Lung (tissue), 12 donors: Measurements from ENCODE around the gene NR6A1. TPM values are rescaled to one million over a fixed set of nuclear protein-coding genes. Genes with fewer than 3 reads are reported as not detected.

ENCODE experiments used
- ATAC-seq: fragments of 200-7000 bp; cut with Tn5 transposase; one replicate; pipeline ENCODE4 v1.9.1; 2020; ENCODE audit warnings: moderate number of reproducible peaks; ENCODE audit not compliant: insufficient read depth, low FRiP score
- DNase-seq, 3 donors: peaks; one replicate each; pipeline ENCODE4 v3.0.0-alpha.2; 2013 to 2017
- H3K27ac ChIP-seq, 2 donors: one replicate each; pipeline ENCODE4 v1.5.1; 2013; ENCODE audit warnings: mild to moderate bottlenecking in 2 of 2, moderate library complexity in 2 of 2, control low read depth in 1 of 2, inconsistent platforms in 1 of 2, low read depth in 1 of 2, low read length in 1 of 2
- H3K27me3 ChIP-seq, 3 donors: one replicate each; pipeline ENCODE4 v1.5.1; 2013; ENCODE audit warnings: low read length in 2 of 3; ENCODE audit not compliant: control insufficient read depth in 3 of 3, insufficient read depth in 3 of 3
- H3K36me3 ChIP-seq, 4 donors: one replicate each; pipeline ENCODE4 v1.5.1; 2013; ENCODE audit warnings: low read length in 4 of 4, mild to moderate bottlenecking in 1 of 4, moderate library complexity in 1 of 4; ENCODE audit not compliant: control insufficient read depth in 4 of 4, insufficient read depth in 4 of 4
- H3K4me1 ChIP-seq, 5 donors: one replicate each; pipeline ENCODE4 v1.5.1; 2013; ENCODE audit warnings: low read length in 5 of 5, mild to moderate bottlenecking in 2 of 5, moderate library complexity in 1 of 5; ENCODE audit not compliant: control insufficient read depth in 5 of 5, insufficient read depth in 5 of 5
- H3K4me3 ChIP-seq: one replicate; pipeline ENCODE4 v1.5.1; 2013; ENCODE audit warnings: mild to moderate bottlenecking, control low read depth, moderate library complexity
- H3K9ac ChIP-seq, 2 donors: one replicate each; pipeline ENCODE4 v1.5.1; 2013; ENCODE audit warnings: low read length in 2 of 2, control low read depth in 1 of 2; ENCODE audit not compliant: insufficient read depth in 1 of 2
- H3K9me3 ChIP-seq, 4 donors: one replicate each; pipeline ENCODE4 v1.5.1; 2013; ENCODE audit warnings: low read length in 3 of 4, mild to moderate bottlenecking in 1 of 4, moderate library complexity in 1 of 4; ENCODE audit not compliant: control insufficient read depth in 4 of 4, insufficient read depth in 3 of 4
- CTCF ChIP-seq: IDR thresholded peaks from 2 replicates; pipeline ENCODE4 v1.5.1; 2012; ENCODE audit warnings: mild to moderate bottlenecking; ENCODE audit errors: control extremely low read depth, extremely low read depth
- whole genome bisulfite sequencing, 2 donors: extraction: QIAGEN DNeasy Blood & Tissue Kit; methylation state at CpG; one replicate each; pipeline ENCODE4 v1.1.7; 2013; 5-methylcytosine and 5-hydroxymethylcytosine counted together
- polyA plus RNA-seq, 2 donors: library from polyadenylated mRNA; stranded (reverse); fragments of 200-250 nt; gene quantifications; one replicate each; pipeline ENCODE4 v1.2.1, GENCODE V29; 2013
- total RNA-seq, 2 donors: library from RNA; depleted of rRNA in 1 of 2; stranded (reverse); fragments of >200 nt in 1 of 2; gene quantifications; one replicate each; pipeline ENCODE4 v1.2.1, GENCODE V29; 2014 to 2021
- donor health status: control.
- donor health status: control.
- donor health status: Bipolar disorder and iron deficiency.
- donor health status: healthy.
- donor health status: DM: yes; HTN: yes; CAD: no.

Gene NR6A1
- total and polyA plus RNA-seq, 4 donors = 0.94 to 4.0 (median 2.4) TPM

DNA sequence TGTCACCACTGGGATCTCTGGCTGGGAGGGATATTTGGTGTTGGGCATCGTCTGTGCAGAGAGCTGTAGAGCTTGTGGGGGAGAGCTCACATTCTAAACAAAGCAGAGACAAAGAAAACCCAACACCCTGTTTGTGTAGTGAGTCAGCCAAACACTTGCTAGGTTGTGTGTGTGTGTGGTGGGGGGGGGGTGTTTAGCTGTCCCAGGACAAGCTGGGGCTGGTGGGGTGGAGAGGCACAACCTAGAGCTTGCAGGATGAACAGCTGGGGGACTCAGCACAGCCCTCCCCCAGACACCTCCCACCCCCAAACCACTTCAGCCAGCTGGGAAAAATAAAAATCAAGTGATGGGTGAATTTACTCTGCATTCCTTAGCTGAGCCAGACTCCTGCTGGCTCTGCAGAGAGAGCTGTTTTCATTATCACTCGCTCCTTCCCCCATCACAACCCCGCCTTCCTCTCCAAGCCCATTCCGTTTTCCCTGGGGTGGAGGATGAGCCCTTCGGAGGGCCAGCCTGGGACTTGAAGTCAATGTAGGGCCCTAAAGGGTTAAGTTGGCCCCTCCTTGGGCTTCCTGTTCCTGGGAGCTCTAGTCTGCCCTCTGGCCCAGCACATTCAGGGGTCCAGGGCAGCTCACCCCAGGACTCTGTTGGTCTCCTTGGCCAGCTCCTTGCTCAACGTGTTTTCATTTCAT lies 8.4 kb upstream of the NR6A1 start:
- H3K27ac ChIP-seq = peak overlapping the region in 1 of 2 donors; percentile 29
- peaks cover 0 to 46% (median 22%) of the 10 kb centered on the region in 5 donors for H3K4me1 ChIP-seq
- peak; percentile 83 to 92 (median 88) for DNase-seq
- H3K9ac ChIP-seq = no peak overlapping the region
- no peak overlapping the region for H3K4me3 ChIP-seq
- no peaks in the 10 kb centered on the region for H3K9me3 ChIP-seq
- peaks cover 0 to 3% (median 0%) of the 10 kb centered on the region in 3 donors for H3K27me3 ChIP-seq
- no peak for TF ChIP-seq CTCF
- 44 to 74% methylated on average over 6 of the region's 6 CpGs for WGBS, 2 donors
- ATAC-seq = peak; percentile 20
- no peaks in the 10 kb centered on the region for H3K36me3 ChIP-seq

DNA sequence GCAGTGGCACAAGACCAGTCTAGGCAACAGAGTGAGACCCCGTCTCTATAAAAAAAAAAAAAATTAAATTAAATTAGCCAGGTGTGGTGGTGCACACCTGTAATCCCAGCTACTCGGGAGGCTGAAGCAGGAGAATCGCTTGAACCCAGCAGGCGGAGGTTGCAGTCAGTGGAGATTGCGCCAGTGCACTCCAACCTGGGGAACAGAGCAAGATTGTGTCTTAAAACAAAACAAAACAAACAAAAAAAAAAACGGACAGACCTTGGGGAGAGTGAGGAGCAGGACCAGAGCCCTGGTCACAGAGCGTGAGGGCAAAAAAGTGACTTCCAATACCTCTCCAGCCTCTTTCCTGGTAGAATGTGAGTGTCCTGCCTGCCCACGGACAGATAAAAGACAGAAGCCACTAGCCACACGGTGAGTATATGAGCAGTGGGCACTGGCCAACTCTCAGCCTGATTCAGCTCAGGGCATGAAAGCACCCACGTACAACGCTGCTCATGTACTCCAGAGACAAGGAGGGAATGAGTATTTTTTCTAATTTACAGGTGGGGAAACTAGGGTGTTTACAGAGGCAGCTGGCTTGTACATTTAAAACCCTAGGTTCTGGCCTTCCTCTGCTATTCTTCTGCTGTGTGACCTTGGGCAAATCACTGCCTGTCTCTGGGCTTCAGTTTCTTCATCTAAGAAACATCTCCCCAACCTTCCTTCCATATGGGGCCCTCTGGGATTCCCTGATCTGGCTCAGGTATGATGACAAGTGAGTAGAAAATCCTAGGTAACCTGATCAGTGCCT lies 7.7 kb upstream of the NR6A1 start:
- peak overlapping the region in 1 of 2 donors; percentile 59 for H3K27ac ChIP-seq
- no peaks in the 10 kb centered on the region for H3K36me3 ChIP-seq
- peaks cover 0 to 3% (median 0%) of the 10 kb centered on the region in 3 donors for H3K27me3 ChIP-seq
- ATAC-seq (no peak), DNase-seq (no peak)
- H3K9me3 ChIP-seq = no peaks in the 10 kb centered on the region
- H3K4me1 ChIP-seq = peaks cover 0 to 48% (median 20%) of the 10 kb centered on the region in 5 donors
- 80 to 89% methylated on average over 11 of the region's 11 CpGs for WGBS, 2 donors
- H3K4me3 ChIP-seq = no peak overlapping the region
- H3K9ac ChIP-seq = no peak overlapping the region
- no peak for TF ChIP-seq CTCF

DNA sequence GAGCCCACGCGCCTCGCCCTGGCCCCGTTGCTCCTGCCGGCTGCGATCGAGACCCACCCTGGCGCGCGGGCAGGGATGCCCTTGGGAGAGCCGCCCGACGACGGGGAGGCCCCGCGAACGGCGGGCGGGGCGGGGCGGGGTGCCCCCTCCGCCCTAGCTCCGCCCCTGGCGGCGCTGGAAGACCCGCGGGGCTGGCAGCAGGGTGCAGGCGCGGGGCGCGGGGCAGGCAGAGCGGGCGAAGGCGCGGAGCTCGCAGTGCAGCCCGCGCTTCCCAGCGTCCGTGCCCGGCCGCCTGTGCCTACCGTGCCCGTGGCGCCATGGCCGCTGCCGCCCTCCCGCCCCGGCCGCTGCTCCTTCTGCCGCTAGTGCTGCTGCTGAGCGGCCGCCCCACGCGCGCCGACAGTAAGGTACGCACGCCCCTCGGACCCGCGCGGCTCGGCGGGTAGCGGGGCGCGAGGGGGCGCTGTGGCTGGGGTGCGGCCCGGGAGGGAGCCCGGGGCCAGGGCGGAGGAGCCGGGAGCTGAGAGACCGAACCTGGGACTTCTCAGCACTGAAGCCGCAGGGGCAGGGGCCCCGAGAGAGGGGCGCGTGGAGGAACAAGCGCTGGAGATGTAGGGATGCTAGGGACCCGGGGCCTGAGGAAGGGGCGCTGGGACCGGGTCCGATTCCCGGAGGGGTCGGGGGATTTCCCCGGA lies 6.0 kb upstream of the NR6A1 start, which contains the start of gene OLFML2A:
OLFML2A (plus strand) TSS at position 180 of the 695 bp plus-strand sequence; CDS start at position 318, 138 bp downstream.
- DNase-seq (peak in 2 of 3 donors; percentile 39 to 46), ATAC-seq (no peak)
- peak within 1 kb of the TSS; percentile 70 for H3K4me3 ChIP-seq
- H3K36me3 ChIP-seq = no peaks in the 10 kb centered on the region
- no peaks in the 10 kb centered on the region for H3K9me3 ChIP-seq
- WGBS, 2 donors = 0 to 1% methylated on average over 74 to 87 of the region's 87 CpGs
- peaks cover 0 to 42% (median 17%) of the 10 kb centered on the region in 5 donors for H3K4me1 ChIP-seq
- no peak for TF ChIP-seq CTCF
- H3K27me3 ChIP-seq = peaks cover 0 to 3% (median 0%) of the 10 kb centered on the region in 3 donors
- peak within 1 kb of the TSS; percentile 26 to 77 for H3K27ac ChIP-seq
- H3K9ac ChIP-seq = peak within 1 kb of the TSS in 1 of 2 donors; percentile 74
